ENCODE measurements around the gene MICAL3. TPM values are rescaled to one million over a fixed set of nuclear protein-coding genes. Genes with fewer than 3 reads are reported as not detected.

Gene MICAL3
- total and polyA plus RNA-seq, 4 donors, result 4.4 to 30.7 (median 15.4) TPM

- ATAC-seq (ENCODE audit: insufficient read depth, low FRiP score), result no peak
- no peak for DNase-seq
- Histone ChIP-seq H3K36me3 (ENCODE audit: control insufficient read depth in 4 of 4, insufficient read depth in 4 of 4, low read length in 4 of 4) (peaks cover 4 to 22% (median 16%) of the 10 kb centered on the region in 4 donors), H3K4me1 (ENCODE audit: control insufficient read depth in 5 of 5, insufficient read depth in 5 of 5, low read length in 5 of 5) (no peaks in the 10 kb centered on the region), H3K9ac (ENCODE audit: insufficient read depth in 1 of 2, low read length in 2 of 2) (no peak overlapping the region), H3K4me3 (no peak overlapping the region), H3K9me3 (ENCODE audit: control insufficient read depth in 4 of 4, insufficient read depth in 3 of 4, low read length in 3 of 4) (no peaks in the 10 kb centered on the region), H3K27ac (ENCODE audit: low read depth in 1 of 2, low read length in 1 of 2) (no peak overlapping the region), H3K27me3 (ENCODE audit: control insufficient read depth in 3 of 3, insufficient read depth in 3 of 3, low read length in 2 of 3) (no peaks in the 10 kb centered on the region)
- TF ChIP-seq, protein P1, sequence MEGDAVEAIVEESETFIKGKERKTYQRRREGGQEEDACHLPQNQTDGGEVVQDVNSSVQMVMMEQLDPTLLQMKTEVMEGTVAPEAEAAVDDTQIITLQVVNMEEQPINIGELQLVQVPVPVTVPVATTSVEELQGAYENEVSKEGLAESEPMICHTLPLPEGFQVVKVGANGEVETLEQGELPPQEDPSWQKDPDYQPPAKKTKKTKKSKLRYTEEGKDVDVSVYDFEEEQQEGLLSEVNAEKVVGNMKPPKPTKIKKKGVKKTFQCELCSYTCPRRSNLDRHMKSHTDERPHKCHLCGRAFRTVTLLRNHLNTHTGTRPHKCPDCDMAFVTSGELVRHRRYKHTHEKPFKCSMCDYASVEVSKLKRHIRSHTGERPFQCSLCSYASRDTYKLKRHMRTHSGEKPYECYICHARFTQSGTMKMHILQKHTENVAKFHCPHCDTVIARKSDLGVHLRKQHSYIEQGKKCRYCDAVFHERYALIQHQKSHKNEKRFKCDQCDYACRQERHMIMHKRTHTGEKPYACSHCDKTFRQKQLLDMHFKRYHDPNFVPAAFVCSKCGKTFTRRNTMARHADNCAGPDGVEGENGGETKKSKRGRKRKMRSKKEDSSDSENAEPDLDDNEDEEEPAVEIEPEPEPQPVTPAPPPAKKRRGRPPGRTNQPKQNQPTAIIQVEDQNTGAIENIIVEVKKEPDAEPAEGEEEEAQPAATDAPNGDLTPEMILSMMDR (IDR thresholded peaks at IDR 0.05; ENCODE audit: control extremely low read depth, extremely low read depth), result no peak
- WGBS, 2 donors, result 94% methylated on average over 15 of the region's 15 CpGs
Measured at GRCh38 chr22:17815703-17816254, 208.6 kb downstream of the MICAL3 start.

DNA sequence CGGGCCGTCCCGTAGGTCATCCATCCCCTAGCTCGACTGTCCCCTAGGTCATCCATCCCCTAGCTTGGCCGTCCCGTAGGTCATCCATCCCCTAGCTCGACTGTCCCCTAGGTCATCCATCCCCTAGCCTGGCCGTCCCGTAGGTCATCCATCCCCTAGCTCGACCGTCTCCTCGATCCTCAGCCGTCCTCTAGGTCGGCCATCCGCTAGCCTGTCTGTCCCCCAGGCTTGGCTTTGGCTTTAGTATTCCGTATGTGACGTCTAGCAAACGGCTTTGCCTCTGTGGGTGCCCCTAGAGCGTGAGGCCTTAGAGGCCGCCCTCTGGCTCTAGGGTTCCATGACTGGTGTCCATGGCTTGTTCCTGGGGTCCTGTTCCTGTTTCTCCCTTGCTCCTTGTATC is 209.5 kb downstream of the MICAL3 start:
- WGBS, 2 donors, result 94 to 97% methylated on average over 20 of the region's 20 CpGs
- DNase-seq, result no peak
- peaks cover 4 to 24% (median 19%) of the 10 kb centered on the region in 4 donors for H3K36me3 ChIP-seq (ENCODE audit: control insufficient read depth in 4 of 4, insufficient read depth in 4 of 4, low read length in 4 of 4)
- H3K27me3 ChIP-seq (ENCODE audit: control insufficient read depth in 3 of 3, insufficient read depth in 3 of 3, low read length in 2 of 3), result no peaks in the 10 kb centered on the region
- ATAC-seq (ENCODE audit: insufficient read depth, low FRiP score), result no peak
- H3K4me3 ChIP-seq, result no peak overlapping the region
- H3K27ac ChIP-seq (ENCODE audit: low read depth in 1 of 2, low read length in 1 of 2), result no peak overlapping the region
- no peaks in the 10 kb centered on the region for H3K4me1 ChIP-seq (ENCODE audit: control insufficient read depth in 5 of 5, insufficient read depth in 5 of 5, low read length in 5 of 5)
- no peak overlapping the region for H3K9ac ChIP-seq (ENCODE audit: insufficient read depth in 1 of 2, low read length in 2 of 2)
- no peaks in the 10 kb centered on the region for H3K9me3 ChIP-seq (ENCODE audit: control insufficient read depth in 4 of 4, insufficient read depth in 3 of 4, low read length in 3 of 4)
- TF ChIP-seq, protein P1 (IDR thresholded peaks at IDR 0.05; ENCODE audit: control extremely low read depth, extremely low read depth), result no peak

GRCh38 chr22:17814084-17814483 is 210.3 kb downstream of the MICAL3 start:
- no peak overlapping the region for H3K27ac ChIP-seq (ENCODE audit: low read depth in 1 of 2, low read length in 1 of 2)
- H3K27me3 ChIP-seq (ENCODE audit: control insufficient read depth in 3 of 3, insufficient read depth in 3 of 3, low read length in 2 of 3), result no peaks in the 10 kb centered on the region
- H3K4me1 ChIP-seq (ENCODE audit: control insufficient read depth in 5 of 5, insufficient read depth in 5 of 5, low read length in 5 of 5), result no peaks in the 10 kb centered on the region
- H3K9ac ChIP-seq (ENCODE audit: insufficient read depth in 1 of 2, low read length in 2 of 2), result no peak overlapping the region
- peaks cover 4 to 25% (median 17%) of the 10 kb centered on the region in 4 donors for H3K36me3 ChIP-seq (ENCODE audit: control insufficient read depth in 4 of 4, insufficient read depth in 4 of 4, low read length in 4 of 4)
- no peak overlapping the region for H3K4me3 ChIP-seq
- ATAC-seq (ENCODE audit: insufficient read depth, low FRiP score) (no peak), DNase-seq (no peak)
- TF ChIP-seq, protein P1 (IDR thresholded peaks at IDR 0.05; ENCODE audit: control extremely low read depth, extremely low read depth), result no peak
- 86 to 90% methylated on average over 6 of the region's 6 CpGs for WGBS, 2 donors
- no peaks in the 10 kb centered on the region for H3K9me3 ChIP-seq (ENCODE audit: control insufficient read depth in 4 of 4, insufficient read depth in 3 of 4, low read length in 3 of 4)

DNA sequence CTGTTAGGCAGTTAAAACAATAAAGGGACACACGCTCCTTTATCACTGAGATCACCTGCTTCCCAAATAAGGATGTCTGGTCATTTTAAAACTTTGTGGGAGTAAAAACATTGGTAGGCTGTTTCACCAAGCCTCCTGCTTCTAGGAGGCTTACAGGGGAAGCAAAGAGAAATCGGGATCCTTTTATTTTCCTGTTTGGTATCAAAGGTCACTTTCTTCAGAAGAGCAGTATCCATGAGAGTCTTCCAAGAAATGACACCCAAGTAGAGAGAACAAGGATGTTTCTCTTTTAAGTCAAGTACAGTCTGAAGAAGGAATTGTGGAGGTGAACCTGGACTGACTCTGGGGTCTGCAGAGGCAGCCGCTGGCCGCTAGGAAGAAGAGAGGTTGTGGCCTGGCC is 213.2 kb downstream of the MICAL3 start:
- TF ChIP-seq, protein P1 (IDR thresholded peaks at IDR 0.05; ENCODE audit: control extremely low read depth, extremely low read depth), result no peak
- Histone ChIP-seq H3K9ac (ENCODE audit: insufficient read depth in 1 of 2, low read length in 2 of 2) (no peak overlapping the region), H3K4me3 (no peak overlapping the region), H3K4me1 (ENCODE audit: control insufficient read depth in 5 of 5, insufficient read depth in 5 of 5, low read length in 5 of 5) (peaks cover 0 to 16% (median 0%) of the 10 kb centered on the region in 5 donors), H3K9me3 (ENCODE audit: control insufficient read depth in 4 of 4, insufficient read depth in 3 of 4, low read length in 3 of 4) (no peaks in the 10 kb centered on the region), H3K36me3 (ENCODE audit: control insufficient read depth in 4 of 4, insufficient read depth in 4 of 4, low read length in 4 of 4) (peaks cover 0 to 25% (median 17%) of the 10 kb centered on the region in 4 donors), H3K27ac (ENCODE audit: low read depth in 1 of 2, low read length in 1 of 2) (no peak overlapping the region), H3K27me3 (ENCODE audit: control insufficient read depth in 3 of 3, insufficient read depth in 3 of 3, low read length in 2 of 3) (no peaks in the 10 kb centered on the region)
- ATAC-seq (ENCODE audit: insufficient read depth, low FRiP score) (no peak), DNase-seq (no peak)
- 95 to 96% methylated on average over 4 of the region's 4 CpGs for WGBS, 2 donors
